Measurements from ENCODE around the gene KDM6A.
"Not testable (repeated sequence)": the region's sequence is repeated elsewhere in the genome, so short reads cannot be mapped to it uniquely, and the experiment has no call there.

DNA sequence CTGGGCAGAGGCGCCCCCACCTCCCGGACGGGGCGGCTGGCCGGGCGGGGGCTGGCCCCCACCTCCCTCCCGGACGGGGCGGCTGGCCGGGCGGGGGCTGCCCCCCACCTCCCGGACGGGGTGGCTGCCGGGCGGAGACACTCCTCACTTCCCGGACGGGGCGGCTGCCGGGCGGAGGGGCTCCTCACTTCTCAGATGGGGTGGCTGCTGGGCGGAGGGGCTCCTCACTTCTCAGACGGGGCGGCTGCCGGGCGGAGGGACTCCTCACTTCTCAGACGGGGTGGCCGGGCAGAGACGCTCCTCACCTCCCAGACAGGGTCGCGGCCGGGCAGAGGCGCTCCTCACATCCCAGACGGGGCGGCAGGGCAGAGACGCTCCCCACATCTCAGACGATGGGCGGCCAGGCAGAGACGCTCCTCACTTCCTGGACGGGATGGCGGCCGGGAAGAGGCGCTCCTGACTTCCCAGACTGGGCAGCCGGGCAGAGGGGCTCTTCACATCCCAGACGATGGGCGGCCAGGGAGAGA is 38.1 kb downstream of the KDM6A start:
- not testable (repeated sequence) for TF ChIP-seq POLR2AphosphoS5 (IDR thresholded peaks at IDR 0.05; ENCODE audit: insufficient read depth, low read depth, low read length); POLR2A (IDR thresholded peaks at IDR 0.05; ENCODE audit: low read depth, low read length); FOS (IDR thresholded peaks at IDR 0.05; ENCODE audit: borderline replicate concordance, insufficient read depth, low read length); EZH2 (IDR thresholded peaks at IDR 0.05; ENCODE audit: borderline replicate concordance, low read depth, low read length, severe bottlenecking); GATA2 (IDR thresholded peaks at IDR 0.05; ENCODE audit: insufficient read depth, insufficient read length, low read depth, low read length); MYC (IDR thresholded peaks at IDR 0.05; ENCODE audit: low read depth, low read length)
- TF ChIP-seq, protein P1, sequence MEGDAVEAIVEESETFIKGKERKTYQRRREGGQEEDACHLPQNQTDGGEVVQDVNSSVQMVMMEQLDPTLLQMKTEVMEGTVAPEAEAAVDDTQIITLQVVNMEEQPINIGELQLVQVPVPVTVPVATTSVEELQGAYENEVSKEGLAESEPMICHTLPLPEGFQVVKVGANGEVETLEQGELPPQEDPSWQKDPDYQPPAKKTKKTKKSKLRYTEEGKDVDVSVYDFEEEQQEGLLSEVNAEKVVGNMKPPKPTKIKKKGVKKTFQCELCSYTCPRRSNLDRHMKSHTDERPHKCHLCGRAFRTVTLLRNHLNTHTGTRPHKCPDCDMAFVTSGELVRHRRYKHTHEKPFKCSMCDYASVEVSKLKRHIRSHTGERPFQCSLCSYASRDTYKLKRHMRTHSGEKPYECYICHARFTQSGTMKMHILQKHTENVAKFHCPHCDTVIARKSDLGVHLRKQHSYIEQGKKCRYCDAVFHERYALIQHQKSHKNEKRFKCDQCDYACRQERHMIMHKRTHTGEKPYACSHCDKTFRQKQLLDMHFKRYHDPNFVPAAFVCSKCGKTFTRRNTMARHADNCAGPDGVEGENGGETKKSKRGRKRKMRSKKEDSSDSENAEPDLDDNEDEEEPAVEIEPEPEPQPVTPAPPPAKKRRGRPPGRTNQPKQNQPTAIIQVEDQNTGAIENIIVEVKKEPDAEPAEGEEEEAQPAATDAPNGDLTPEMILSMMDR (IDR thresholded peaks at IDR 0.05; ENCODE audit: extremely low read depth in 1 of 2, insufficient read depth in 1 of 2, low read depth in 1 of 2, low read length in 2 of 2) = not testable (repeated sequence)
- TF ChIP-seq, protein P2, sequence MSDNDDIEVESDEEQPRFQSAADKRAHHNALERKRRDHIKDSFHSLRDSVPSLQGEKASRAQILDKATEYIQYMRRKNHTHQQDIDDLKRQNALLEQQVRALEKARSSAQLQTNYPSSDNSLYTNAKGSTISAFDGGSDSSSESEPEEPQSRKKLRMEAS (IDR thresholded peaks at IDR 0.05; ENCODE audit: insufficient read depth, insufficient read length) = not testable (repeated sequence)
